ENCODE measurements around the gene OR10G6. TPM values are rescaled to one million over a fixed set of nuclear protein-coding genes. Genes with fewer than 3 reads are reported as not detected.
"Not testable (repeated sequence)": the region's sequence is repeated elsewhere in the genome, so short reads cannot be mapped to it uniquely, and the experiment has no call there.

The OR10G6 gene
- total RNA-seq, 1 donor from 2014 or later: not detected

- H3K27me3 Mint-ChIP-seq: no peaks in the 10 kb centered on the region
- no peak for TF ChIP-seq CTCF (IDR thresholded peaks at IDR 0.05; ENCODE audit: unreplicated experiment)
- H3K36me3 Mint-ChIP-seq (ENCODE audit: insufficient read depth): no peaks in the 10 kb centered on the region
- no peak within 1 kb of the TSS for H3K4me3 Mint-ChIP-seq (ENCODE audit: low read depth)
- H3K4me1 Mint-ChIP-seq (ENCODE audit: low read depth): no peaks in the 10 kb centered on the region
- no peaks in the 10 kb centered on the region for H3K9me3 Mint-ChIP-seq (ENCODE audit: low read depth)
- no peak within 1 kb of the TSS for H3K27ac Mint-ChIP-seq
- DNase-seq (ENCODE audit: low spot score, unreplicated experiment): no peak
These were observed 31.5 kb upstream of the OR10G6 start, which contains the start of gene OR10G8 for GRCh38 chr11:124026498-124026897. Gene OR10G8 (plus strand): TSS chr11:124026798. CDS start chr11:124029623, 2,825 bp downstream.

- H3K27ac Mint-ChIP-seq; H3K9me3 Mint-ChIP-seq (ENCODE audit: low read depth); H3K4me1 Mint-ChIP-seq (ENCODE audit: low read depth); H3K4me3 Mint-ChIP-seq (ENCODE audit: low read depth); H3K27me3 Mint-ChIP-seq; H3K36me3 Mint-ChIP-seq (ENCODE audit: insufficient read depth); DNase-seq (ENCODE audit: low spot score, unreplicated experiment): not testable (repeated sequence)
These were observed 20.9 kb upstream of the OR10G6 start for GRCh38 chr11:124015837-124016236.

GRCh38 chr11:124012697-124013096, 17.7 kb upstream of the OR10G6 start, which contains the start of gene OR10G4:
Gene OR10G4 (plus strand): TSS chr11:124012997. CDS start chr11:124015575, 2,578 bp downstream.
- no peaks in the 10 kb centered on the region for H3K9me3 Mint-ChIP-seq (ENCODE audit: low read depth)
- no peak within 1 kb of the TSS for H3K4me3 Mint-ChIP-seq (ENCODE audit: low read depth)
- no peak for DNase-seq (ENCODE audit: low spot score, unreplicated experiment)
- no peaks in the 10 kb centered on the region for H3K27me3 Mint-ChIP-seq
- no peaks in the 10 kb centered on the region for H3K36me3 Mint-ChIP-seq (ENCODE audit: insufficient read depth)
- no peak within 1 kb of the TSS for H3K27ac Mint-ChIP-seq
- H3K4me1 Mint-ChIP-seq (ENCODE audit: low read depth): no peaks in the 10 kb centered on the region
- no peak for TF ChIP-seq CTCF (IDR thresholded peaks at IDR 0.05; ENCODE audit: unreplicated experiment)

- Mint-ChIP-seq H3K36me3 (ENCODE audit: insufficient read depth) (peaks cover 2% of the 10 kb centered on the region), H3K27me3 (peaks cover 3% of the 10 kb centered on the region), H3K27ac (no peak overlapping the region), H3K9me3 (ENCODE audit: low read depth) (peaks cover 22% of the 10 kb centered on the region), H3K4me1 (ENCODE audit: low read depth) (peaks cover 5% of the 10 kb centered on the region), H3K4me3 (ENCODE audit: low read depth) (no peak overlapping the region)
- TF ChIP-seq CTCF (IDR thresholded peaks at IDR 0.05; ENCODE audit: unreplicated experiment): no peak
- no peak for DNase-seq (ENCODE audit: low spot score, unreplicated experiment)
These were observed 15.7 kb downstream of the OR10G6 start for GRCh38 chr11:123979311-123979710.

GRCh38 chr11:123977731-123978347, 17.1 kb downstream of the OR10G6 start, which contains the start of gene OR10S1:
Gene OR10S1 (minus strand): TSS chr11:123977781. CDS start chr11:123977664, 117 bp downstream.
- Mint-ChIP-seq H3K4me3 (ENCODE audit: low read depth) (no peak within 1 kb of the TSS), H3K9me3 (ENCODE audit: low read depth) (peaks cover 13% of the 10 kb centered on the region), H3K36me3 (ENCODE audit: insufficient read depth) (peaks cover 2% of the 10 kb centered on the region), H3K4me1 (ENCODE audit: low read depth) (peaks cover 5% of the 10 kb centered on the region), H3K27me3 (peaks cover 3% of the 10 kb centered on the region), H3K27ac (no peak within 1 kb of the TSS)
- DNase-seq (ENCODE audit: low spot score, unreplicated experiment): no peak
- no peak for TF ChIP-seq CTCF (IDR thresholded peaks at IDR 0.05; ENCODE audit: unreplicated experiment)

Data from progenitor cell of endocrine pancreas (in vitro differentiated cells).